Bronchial epithelial cell (primary cell): ENCODE results near the gene PEX14. TPM values are rescaled to one million over a fixed set of nuclear protein-coding genes. Genes with fewer than 3 reads are reported as not detected.

Source experiments
- DNase-seq: peaks from one replicate; pipeline ENCODE4 v3.0.0-alpha.2; 2010; ENCODE audit warnings: low read depth
- FAIRE-seq: peaks from 2 replicates; lab custom pipeline; 2011; peaks lifted over from hg19 to GRCh38; lab: Jason Lieb, UNC
- H3K27me3 ChIP-seq: 2 replicates; pipeline ENCODE4 v1.5.1; 2011; ENCODE audit warnings: low read length; ENCODE audit not compliant: control insufficient read depth, insufficient read depth
- H3K36me3 ChIP-seq: 2 replicates; pipeline ENCODE4 v1.5.1; 2011; ENCODE audit warnings: low read length; ENCODE audit not compliant: control insufficient read depth, insufficient read depth
- H3K4me3 ChIP-seq: 2 replicates; pipeline ENCODE4 v1.5.1; 2011; ENCODE audit warnings: mild to moderate bottlenecking, low read depth, low read length, control low read depth
- total RNA-seq: library from RNA; depleted of rRNA; stranded (reverse); fragments of >200 nt; gene quantifications from 2 replicates; pipeline ENCODE4 v1.2.1, GENCODE V29; 2014
- TF ChIP-seq, protein P1 (sequence below): IDR thresholded peaks from 2 replicates; pipeline ENCODE4 v1.5.1; 2011; ENCODE audit warnings: mild to moderate bottlenecking, moderate library complexity, low read length, control low read depth, inconsistent platforms; ENCODE audit not compliant: insufficient read depth, severe bottlenecking

The PEX14 gene
- total RNA-seq, 1 donor from 2014 or later, result 8.7 TPM

DNA sequence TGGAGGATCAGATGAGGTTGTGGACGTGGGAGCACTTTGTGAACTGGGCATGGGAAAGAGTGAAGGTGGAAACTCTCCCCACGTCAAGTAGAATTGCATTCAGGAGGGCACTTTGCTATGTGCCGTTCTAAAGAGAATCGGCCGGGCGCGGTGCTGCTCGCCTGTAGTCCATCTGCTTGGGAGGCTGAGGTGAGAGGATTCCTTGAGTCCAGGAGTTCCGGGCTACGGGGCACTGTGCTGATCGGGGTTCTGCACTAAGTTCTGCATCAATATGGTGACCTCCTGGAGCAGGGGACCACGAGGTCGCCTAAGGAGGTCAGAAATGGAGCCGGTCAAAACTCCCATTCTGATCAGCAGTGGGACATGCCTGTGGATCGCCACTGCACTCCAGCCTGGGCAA, 141.9 kb downstream of the PEX14 start:
- H3K4me3 ChIP-seq, result no peak overlapping the region
- peaks cover 2% of the 10 kb centered on the region for H3K36me3 ChIP-seq
- DNase-seq (no peak), FAIRE-seq (peak; percentile 23)
- TF ChIP-seq, protein P1, sequence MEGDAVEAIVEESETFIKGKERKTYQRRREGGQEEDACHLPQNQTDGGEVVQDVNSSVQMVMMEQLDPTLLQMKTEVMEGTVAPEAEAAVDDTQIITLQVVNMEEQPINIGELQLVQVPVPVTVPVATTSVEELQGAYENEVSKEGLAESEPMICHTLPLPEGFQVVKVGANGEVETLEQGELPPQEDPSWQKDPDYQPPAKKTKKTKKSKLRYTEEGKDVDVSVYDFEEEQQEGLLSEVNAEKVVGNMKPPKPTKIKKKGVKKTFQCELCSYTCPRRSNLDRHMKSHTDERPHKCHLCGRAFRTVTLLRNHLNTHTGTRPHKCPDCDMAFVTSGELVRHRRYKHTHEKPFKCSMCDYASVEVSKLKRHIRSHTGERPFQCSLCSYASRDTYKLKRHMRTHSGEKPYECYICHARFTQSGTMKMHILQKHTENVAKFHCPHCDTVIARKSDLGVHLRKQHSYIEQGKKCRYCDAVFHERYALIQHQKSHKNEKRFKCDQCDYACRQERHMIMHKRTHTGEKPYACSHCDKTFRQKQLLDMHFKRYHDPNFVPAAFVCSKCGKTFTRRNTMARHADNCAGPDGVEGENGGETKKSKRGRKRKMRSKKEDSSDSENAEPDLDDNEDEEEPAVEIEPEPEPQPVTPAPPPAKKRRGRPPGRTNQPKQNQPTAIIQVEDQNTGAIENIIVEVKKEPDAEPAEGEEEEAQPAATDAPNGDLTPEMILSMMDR, result no peak
- no peaks in the 10 kb centered on the region for H3K27me3 ChIP-seq

DNA sequence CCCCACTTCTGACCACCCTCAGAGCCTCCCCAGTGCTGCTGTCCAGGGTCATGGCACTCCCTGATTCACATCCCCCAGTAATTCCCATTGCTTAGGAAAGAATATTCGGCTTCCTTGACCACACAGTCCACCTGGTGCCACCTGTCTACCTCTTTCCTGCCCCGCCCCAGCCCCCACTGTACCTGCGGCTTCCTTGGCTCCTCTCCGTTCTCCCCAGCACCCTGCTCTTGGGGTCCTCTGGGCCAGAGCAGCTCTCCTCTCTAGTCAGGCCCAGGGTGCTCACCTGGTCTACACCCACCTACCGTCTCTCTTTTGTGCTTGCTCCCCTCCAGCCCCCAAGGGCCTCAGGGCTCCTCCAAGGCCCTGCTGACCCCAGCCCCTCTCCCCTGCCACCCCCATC, 142.6 kb downstream of the PEX14 start:
- TF ChIP-seq, protein P1, result no peak

DNA sequence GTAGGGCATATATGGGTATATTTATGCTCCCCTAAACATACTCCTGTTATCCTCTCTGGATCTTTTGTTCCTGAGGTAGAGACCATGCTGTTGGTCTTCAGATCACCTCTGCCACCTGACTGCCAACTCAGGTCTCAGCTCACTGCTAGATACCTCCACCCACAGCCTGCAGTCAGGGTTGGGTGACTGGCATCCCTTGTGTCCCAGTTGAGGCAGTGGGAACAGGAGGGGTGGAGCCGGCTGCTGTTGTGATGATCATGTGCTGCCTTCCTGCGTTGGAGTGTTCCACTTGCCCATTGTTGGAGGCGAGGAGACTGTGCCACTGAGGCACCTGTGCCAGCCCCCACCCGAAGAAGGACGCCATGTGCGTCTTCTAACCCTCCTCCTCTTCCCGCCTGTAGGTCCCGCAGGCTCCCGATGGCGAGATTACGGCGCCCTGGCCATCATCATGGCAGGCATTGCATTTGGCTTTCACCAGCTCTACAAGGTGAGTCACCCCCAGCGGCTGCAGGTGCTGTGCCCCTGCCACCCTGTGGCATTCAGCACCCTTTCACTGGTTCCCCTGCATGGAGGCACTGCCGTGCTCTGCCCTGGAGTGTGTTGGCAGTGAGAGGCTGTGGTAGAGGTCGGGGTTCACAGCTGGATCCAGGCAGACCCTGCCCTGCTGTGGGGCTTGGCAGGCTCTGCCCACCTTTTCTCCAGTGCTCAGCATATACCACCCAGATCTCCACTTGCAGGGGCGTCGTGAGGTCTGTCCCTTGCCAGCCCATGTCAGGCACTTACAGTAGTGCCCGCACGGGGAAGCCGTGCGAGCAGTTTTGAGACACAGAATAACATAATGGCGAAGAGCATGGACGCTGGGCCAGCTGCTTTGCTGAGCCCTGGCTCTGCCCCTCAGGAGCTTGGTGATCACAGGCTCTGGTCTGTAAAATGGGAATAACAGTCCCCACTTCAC, 143.5 kb downstream of the PEX14 start:
- Histone ChIP-seq H3K36me3 (peaks cover 4% of the 10 kb centered on the region), H3K4me3 (no peak overlapping the region), H3K27me3 (no peaks in the 10 kb centered on the region)
- TF ChIP-seq, protein P1, result no peak
- DNase-seq (no peak), FAIRE-seq (no peak)

More for the DNA sequence above, 142.6 kb downstream of the PEX14 start:
- FAIRE-seq, result no peak
- Histone ChIP-seq H3K27me3 (no peaks in the 10 kb centered on the region), H3K36me3 (peaks cover 2% of the 10 kb centered on the region), H3K4me3 (no peak overlapping the region)
- DNase-seq, result no peak

GRCh38 chr1:10620776-10621175, 146.0 kb downstream of the PEX14 start:
- no peak for FAIRE-seq
- Histone ChIP-seq H3K27me3 (no peaks in the 10 kb centered on the region), H3K4me3 (no peak overlapping the region), H3K36me3 (peaks cover 10% of the 10 kb centered on the region)
- DNase-seq, result no peak
- TF ChIP-seq, protein P1, result no peak

DNA sequence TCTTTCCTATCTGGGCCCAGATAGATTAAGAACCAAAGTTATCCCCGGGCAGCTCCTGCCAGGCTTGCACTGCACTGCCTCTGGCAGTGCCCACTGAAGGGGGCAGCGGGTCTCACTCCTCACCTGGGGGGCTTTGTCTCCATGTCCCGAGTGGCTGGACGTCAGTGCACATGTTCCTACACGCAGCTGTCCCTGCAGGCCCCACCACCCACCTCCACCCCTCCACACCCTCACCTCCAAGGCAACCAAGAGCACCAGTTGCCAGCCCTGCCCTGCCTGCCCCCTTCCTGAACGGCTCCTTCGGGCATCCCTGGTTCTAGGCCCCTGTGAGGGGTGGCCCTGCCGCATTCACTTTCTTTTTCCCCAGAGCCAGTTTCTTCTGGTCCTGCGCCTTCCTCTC, 147.2 kb downstream of the PEX14 start:
- TF ChIP-seq, protein P1, result no peak
- DNase-seq (no peak), FAIRE-seq (no peak)
- no peaks in the 10 kb centered on the region for H3K27me3 ChIP-seq
- peaks cover 10% of the 10 kb centered on the region for H3K36me3 ChIP-seq
- no peak overlapping the region for H3K4me3 ChIP-seq
